ENCODE data around the gene THSD8.
A peak's percentile ranks its signal among the peaks of the same experiment; 100 is the strongest.

Gene THSD8

GRCh38 chr19:12825254-12826131 is 23.6 kb downstream of the THSD8 start:
- peak; percentile 44 for TF ChIP-seq CTCF (IDR thresholded peaks at IDR 0.05; ENCODE audit: low read depth, low read length, missing control alignments)
- no peak for DNase-seq (ENCODE audit: low read depth)
- H3K4me3 ChIP-seq (ENCODE audit: low read depth, low read length): no peak overlapping the region

GRCh38 chr19:12828494-12828893 is 26.6 kb downstream of the THSD8 start:
- DNase-seq (ENCODE audit: low read depth): no peak
- no peak for TF ChIP-seq CTCF (IDR thresholded peaks at IDR 0.05; ENCODE audit: low read depth, low read length, missing control alignments)
- no peak overlapping the region for H3K4me3 ChIP-seq (ENCODE audit: low read depth, low read length)

DNA sequence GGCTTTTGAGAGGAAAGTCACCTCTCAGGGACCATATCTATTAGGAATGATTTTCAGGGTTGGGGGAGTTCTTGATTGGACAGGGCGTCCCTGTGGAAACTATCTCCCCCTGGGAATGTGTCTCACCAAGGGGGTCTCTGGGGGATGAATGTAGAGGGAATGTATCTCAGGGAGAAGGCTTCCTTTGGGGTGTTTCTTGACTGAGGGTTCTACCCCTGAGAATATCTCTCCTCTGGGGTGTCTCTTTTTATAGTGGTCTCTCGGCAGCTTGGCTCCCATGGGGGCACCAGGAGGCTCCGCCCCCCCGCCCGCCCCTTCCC is 31.5 kb downstream of the THSD8 start:
- DNase-seq (ENCODE audit: low read depth): no peak
- no peak for TF ChIP-seq CTCF (IDR thresholded peaks at IDR 0.05; ENCODE audit: low read depth, low read length, missing control alignments)
- H3K4me3 ChIP-seq (ENCODE audit: low read depth, low read length): no peak overlapping the region

GRCh38 chr19:12833738-12834565 is 32.1 kb downstream of the THSD8 start:
- TF ChIP-seq CTCF (IDR thresholded peaks at IDR 0.05; ENCODE audit: low read depth, low read length, missing control alignments): peak; percentile 4
- no peak for DNase-seq (ENCODE audit: low read depth)
- peak overlapping the region; percentile 40 for H3K4me3 ChIP-seq (ENCODE audit: low read depth, low read length)

DNA sequence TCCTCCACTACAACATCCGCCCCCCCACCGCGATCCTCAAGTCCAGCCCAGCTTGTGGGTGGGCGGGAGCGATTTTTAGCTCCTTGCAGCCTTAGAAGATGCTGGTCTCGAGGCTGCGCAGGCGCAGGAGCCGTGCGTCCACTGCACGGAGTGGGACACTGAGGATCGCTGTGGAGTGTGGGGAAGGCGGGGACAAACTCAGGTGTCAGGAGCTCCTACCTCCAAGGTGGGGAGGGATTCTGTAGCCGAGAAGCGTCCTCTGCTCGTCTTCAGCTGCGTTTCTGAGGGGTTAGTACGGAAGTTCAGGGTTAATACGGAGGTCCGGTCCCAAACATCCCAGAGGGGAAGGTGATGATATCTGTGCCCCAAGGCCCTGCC is 32.7 kb downstream of the THSD8 start, which contains the start of gene RTBDN:
Gene RTBDN, minus strand, starts transcription at position 14 of the 378 bp plus-strand sequence. CDS start 4,600 bp downstream, outside the sequence.
- no peak for TF ChIP-seq CTCF (IDR thresholded peaks at IDR 0.05; ENCODE audit: low read depth, low read length, missing control alignments)
- peak within 1 kb of the TSS; percentile 40 for H3K4me3 ChIP-seq (ENCODE audit: low read depth, low read length)

GRCh38 chr19:12834976-12835757 is 33.3 kb downstream of the THSD8 start:
- no peak for DNase-seq (ENCODE audit: low read depth)
- no peak overlapping the region for H3K4me3 ChIP-seq (ENCODE audit: low read depth, low read length)
- TF ChIP-seq CTCF (IDR thresholded peaks at IDR 0.05; ENCODE audit: low read depth, low read length, missing control alignments): no peak

More for the DNA sequence above, 32.7 kb downstream of the THSD8 start, which contains the start of gene RTBDN:
- no peak for DNase-seq (ENCODE audit: low read depth)
